NAMALWA (cell line): ENCODE measurements around the gene ZBTB7B.
A peak's percentile ranks its signal among the peaks of the same experiment; 100 is the strongest.

Source experiments
- DNase-seq: peaks from one replicate; pipeline ENCODE4 v3.0.0-alpha.2; 2015; ENCODE audit warnings: low spot score

ZBTB7B gene

GRCh38 chr1:155003766-155004351, 1.3 kb downstream of the ZBTB7B start:
- no peak for DNase-seq

DNA sequence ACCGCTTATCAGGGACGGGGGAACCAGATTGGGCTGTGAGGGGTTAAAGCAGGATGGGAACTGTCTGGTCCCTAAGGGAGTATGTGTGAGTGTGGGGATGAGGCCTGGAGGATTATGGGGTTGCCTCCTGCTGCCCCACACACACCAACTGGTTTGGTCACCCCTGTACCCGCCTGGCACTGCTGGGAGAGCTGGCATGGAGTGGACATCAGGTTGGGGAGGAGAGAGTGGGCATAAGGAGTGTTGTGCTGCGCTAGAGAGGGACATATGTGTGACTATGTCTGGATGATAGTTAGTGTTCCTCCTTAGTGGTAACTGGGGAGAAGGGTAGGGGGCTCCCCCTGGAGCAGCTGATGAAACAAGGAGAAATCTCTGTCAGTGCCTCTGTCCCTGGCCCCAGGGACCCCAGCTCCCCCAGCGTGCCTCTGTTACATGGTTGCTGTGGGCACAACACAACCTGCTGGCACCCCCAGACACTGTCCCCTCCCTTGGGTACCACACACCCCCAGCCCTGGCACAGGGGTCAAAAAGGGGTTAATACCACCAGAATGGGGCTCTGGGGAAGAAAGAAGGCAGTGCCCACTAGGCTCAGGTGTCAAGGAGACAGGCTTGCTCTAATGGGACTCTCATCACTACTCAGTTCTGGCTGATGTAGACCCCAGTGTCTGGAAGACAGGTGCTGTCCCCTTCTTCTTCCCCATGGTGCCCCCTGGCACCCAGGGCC, 1.9 kb downstream of the ZBTB7B start:
- no peak for DNase-seq

DNA sequence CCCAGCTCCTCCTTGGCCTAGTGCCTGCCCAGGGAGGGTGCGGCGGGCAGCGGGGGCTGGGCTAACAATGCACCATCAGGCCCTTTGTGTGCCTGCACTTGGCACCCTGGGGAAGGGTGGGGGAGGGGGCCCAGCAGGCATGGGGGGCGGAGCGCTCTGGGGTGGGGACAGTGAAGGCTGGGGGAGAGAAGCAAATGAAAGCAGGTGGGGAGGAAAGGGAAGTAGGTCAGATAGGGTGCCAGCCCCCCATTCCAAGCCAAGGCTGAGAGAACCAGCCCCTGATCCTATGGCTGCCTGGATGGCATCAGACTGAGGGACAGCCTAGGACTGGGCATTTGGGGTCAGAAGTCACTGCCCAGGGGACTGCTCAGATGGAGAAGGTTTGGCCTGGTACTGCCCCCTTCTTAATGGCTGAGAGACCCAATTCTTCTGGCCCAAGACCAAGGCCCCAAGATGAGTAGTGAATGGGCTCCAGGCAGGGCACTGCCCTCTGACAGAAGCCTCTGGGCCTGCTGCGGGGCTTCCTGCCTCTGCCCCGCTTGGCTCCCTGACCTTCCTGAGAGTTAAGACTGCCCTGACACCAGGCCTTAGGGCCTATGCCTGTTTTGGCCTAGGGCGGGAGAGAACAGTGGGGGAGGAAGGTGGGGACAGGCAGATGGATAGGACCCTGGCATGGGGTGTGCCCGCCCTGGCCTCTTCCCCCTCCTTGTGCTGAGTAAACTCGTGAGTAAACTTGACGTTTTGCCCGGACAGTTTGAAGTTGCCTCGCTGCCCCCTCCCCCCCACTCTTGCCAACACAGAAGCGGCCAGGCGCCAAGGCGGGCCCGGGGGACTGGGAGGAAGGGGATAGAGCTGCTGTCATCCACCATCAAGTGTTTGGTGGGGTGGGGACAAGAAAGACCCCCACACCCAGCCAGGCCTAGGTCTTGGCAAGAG, 2.7 kb downstream of the ZBTB7B start:
- no peak for DNase-seq

DNA sequence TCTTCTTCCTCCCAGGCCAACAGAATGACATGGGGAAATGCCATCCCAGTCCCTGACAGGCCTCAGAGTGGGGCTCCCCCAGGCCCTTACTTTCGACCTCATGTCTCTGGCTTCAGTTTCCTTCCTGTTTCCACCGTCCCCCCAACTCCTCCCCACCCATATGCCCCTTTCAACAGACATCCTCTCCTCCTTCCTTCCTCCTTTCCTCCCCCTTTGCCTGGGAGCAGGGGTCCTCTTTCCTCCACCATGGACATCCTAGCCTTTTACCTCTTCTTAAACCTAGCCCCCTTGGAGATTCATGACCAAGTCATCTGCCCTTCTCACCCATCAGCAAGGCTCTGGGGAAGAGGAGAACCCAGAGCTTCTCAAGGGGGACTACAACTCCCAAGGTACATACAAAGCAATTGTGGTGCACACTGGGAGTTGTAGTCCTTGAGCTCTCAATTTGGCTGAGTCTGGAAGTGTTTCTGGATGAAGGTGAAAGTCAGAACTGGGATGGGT, 4.0 kb downstream of the ZBTB7B start:
- DNase-seq = peak; percentile 78

DNA sequence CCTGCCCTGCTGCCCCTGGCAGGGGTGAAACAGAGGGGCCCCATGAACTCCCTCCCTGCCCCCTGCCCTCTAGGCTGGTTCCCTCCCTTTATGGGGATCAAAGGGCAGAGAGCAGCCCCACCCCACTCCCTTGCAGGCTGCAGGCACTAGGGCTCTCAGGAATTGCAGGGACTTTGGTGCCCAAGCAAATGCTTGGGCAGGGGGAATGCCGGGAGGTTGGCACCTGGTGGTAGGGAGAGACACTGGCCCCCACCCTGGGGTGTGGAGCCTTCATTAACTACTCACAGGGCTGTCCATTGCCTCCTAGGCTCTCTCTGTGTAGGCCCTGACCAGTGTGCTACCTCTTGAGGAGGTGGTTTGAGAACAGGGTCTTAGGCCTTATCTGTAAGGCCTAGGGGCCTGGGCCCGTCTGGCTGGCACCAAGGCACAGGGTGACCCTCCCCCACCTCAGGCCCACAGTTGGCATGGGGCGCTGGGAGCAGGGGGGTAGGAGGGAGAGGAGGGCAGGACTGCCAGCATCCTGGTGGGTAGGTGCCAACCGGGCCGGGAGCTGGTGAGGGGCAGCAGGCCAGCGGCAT, 4.7 kb downstream of the ZBTB7B start:
- DNase-seq = no peak

DNA sequence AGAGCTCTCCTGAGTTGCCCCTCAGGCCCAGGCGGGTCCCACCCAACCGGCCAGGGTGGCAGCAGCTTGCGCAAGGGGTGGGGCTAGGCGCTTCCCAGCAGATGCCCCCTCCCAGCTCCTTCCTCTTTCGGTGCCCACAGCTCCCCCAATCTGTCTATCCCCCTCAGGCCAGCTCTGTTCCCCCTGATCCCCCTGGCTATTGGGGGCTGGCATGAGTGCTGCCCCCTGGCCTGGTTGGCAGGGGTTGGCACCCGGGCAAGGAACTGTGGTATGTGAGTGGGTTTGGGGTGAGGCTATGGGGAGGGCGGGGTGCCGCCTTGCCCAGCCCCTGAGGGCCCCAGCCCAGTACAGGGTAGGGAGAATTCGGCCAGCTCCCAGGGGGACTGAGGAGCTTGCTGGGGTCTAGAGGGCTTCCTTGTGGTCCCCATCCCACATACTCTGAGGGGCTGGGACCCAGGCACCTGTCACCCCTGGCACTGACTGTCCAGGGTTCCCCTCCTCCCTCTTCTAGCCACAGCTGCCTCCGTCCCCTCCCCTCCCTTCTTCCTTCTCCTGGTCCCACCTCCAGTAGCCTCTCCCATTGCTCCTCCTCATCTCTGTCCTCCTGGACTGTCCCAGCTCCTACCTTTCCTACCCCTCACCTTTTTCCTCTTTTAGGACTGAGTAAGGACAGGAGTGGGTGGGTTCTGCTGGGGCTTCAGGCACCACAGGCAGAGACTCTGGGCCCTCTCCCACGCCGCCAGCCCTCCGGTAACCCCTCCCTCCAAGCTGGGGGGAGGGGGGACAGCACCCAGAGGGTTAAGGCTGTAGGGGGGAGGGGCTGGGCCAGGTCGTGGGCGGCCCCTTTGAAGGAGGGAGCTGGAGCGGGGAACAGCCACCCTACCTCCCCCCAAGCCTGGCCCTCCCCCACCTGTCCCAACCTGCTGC, 5.7 kb downstream of the ZBTB7B start:
- no peak for DNase-seq

GRCh38 chr1:155009221-155009711, 6.7 kb downstream of the ZBTB7B start:
- no peak for DNase-seq

- no peak for DNase-seq
Measured at GRCh38 chr1:155009742-155010141, 7.1 kb downstream of the ZBTB7B start.

DNA sequence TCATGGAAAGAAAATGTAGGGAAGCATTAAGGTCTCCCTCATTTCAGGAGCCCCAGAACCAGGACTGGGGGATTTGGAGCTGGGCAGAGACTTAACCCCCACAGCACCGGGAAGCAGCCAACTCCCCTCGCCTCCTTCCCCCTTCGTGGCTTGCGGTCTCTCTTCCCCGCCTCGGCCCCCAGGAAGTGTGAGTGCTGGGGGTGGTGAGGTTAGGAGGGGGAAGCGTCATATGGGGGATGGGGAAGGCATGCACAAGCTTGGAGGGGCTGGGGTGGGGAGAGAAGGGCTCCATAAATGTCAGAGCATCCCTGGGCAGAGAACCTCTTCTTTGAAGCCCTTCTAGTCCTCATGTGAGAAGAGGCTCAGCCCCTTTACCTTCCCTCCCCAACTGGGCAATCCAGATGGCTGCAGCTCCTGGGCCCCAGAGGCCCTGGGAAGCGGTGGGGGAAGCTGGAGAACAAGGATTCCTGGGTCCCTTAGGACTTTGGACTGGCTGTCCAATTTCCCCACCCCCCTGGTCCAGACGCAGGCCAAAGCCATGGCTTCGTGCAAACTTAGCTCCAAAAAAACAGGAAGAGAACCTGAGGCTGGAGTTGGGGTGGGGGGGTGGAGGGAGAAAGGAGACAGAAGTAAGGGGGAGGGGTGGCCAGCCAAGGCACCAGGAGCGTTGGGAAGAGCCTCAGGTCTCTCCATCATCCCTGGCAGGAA, 7.8 kb downstream of the ZBTB7B start:
- DNase-seq = no peak

GRCh38 chr1:155011004-155011416, 8.4 kb downstream of the ZBTB7B start:
- DNase-seq = no peak

- no peak for DNase-seq
Measured at GRCh38 chr1:155011437-155012025, 8.9 kb downstream of the ZBTB7B start.

DNA sequence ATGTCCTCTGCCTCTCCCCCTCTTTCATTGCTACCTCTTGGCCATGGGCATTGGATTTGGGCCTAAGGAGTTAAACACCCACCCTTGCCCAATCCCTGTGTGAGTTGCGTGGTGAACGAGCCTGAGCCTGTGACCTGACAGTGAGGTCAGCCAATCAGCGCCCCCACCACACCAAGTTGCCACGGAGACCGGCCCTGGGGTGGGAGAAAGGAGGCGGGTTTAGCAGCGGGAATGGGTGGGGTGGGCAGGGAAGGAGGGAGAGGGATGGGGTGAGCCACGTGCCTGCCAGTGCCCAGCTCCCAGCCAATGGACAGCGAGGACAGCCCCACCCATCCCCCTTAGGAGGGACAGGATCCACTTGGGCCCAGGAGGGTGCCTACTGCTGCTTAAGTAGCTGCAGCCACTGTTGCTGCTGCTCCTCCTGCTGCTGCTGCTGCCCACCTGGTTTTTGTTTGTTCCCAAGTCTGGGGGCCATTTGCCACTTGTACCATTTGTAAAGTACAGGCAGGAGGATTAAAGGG, 9.5 kb downstream of the ZBTB7B start:
- no peak for DNase-seq

GRCh38 chr1:155012776-155013602, 10.4 kb downstream of the ZBTB7B start:
- no peak for DNase-seq

DNA sequence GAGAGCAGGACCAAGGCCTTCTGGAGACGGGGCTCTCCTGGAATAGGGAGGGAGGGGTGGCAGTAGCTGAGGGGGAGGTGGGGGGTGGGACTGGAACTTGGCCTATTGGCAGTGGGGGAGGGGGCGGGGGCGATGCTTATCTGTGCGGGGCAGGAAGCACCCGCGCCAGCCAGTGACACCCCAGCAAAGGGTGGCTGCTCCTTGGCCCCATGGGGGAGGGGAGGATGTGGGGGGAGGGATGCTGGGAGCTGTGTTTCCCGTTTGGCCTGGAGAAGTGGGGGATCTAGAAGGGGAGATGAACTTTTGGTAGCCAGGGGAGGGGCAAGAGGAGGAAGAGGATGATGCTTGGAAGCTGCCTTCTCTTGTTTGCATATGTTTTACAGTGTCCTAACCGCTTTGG, 11.0 kb downstream of the ZBTB7B start:
- DNase-seq = no peak

GRCh38 chr1:155014709-155015508, 12.3 kb downstream of the ZBTB7B start:
- no peak for DNase-seq

- DNase-seq = no peak
Measured at GRCh38 chr1:155015527-155016230, 13.1 kb downstream of the ZBTB7B start.

GRCh38 chr1:155016231-155016831, 13.7 kb downstream of the ZBTB7B start:
- peak; percentile 77 for DNase-seq
